Measurements from ENCODE around the gene PAIP2. TPM values are rescaled to one million over a fixed set of nuclear protein-coding genes. Genes with fewer than 3 reads are reported as not detected.
A peak's percentile ranks its signal among the peaks of the same experiment; 100 is the strongest.

The PAIP2 gene
- total RNA-seq, 1 donor from 2014 or later: 70.0 TPM

- Histone ChIP-seq H3K4me3 (no peak overlapping the region), H3K4me1 (peaks cover 6% of the 10 kb centered on the region), H3K36me3 (no peaks in the 10 kb centered on the region), H3K27ac (peak overlapping the region; percentile 89), H3K27me3 (no peaks in the 10 kb centered on the region), H3K9me3 (no peaks in the 10 kb centered on the region)
- peak; percentile 44 for TF ChIP-seq CTCF (IDR thresholded peaks at IDR 0.05)
- DNase-seq (no peak), ATAC-seq (peak; percentile 5)
- intact Hi-C loops (cut with DNase I): no loop called here
Observed at GRCh38 chr5:139402561-139403158, 61.0 kb downstream of the PAIP2 start.

DNA sequence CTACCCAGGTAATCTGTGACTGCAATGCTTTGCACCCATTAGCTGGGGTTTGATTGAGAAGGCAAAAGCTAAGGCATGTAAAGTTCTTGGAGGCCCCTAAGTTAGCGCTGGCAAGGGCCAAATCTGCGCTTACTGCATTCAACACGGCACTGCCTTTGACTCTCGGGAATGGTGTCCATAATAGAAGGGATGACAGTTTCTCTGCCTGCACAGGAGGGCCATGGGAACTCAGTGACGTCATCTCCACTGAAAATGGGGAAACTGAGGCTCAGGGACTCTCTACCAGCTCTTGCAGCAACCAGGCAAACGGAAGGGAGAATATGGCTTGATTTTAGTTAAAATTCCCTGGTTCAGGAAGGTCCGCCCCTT, 61.7 kb downstream of the PAIP2 start:
- no peaks in the 10 kb centered on the region for H3K27me3 ChIP-seq
- DNase-seq (no peak), ATAC-seq (no peak)
- intact Hi-C loops (cut with DNase I): no loop called here
- H3K36me3 ChIP-seq: no peaks in the 10 kb centered on the region
- peak overlapping the region; percentile 89 for H3K27ac ChIP-seq
- H3K4me1 ChIP-seq: peaks cover 6% of the 10 kb centered on the region
- no peaks in the 10 kb centered on the region for H3K9me3 ChIP-seq
- no peak for TF ChIP-seq CTCF (IDR thresholded peaks at IDR 0.05)
- H3K4me3 ChIP-seq: peak overlapping the region; percentile 51

DNA sequence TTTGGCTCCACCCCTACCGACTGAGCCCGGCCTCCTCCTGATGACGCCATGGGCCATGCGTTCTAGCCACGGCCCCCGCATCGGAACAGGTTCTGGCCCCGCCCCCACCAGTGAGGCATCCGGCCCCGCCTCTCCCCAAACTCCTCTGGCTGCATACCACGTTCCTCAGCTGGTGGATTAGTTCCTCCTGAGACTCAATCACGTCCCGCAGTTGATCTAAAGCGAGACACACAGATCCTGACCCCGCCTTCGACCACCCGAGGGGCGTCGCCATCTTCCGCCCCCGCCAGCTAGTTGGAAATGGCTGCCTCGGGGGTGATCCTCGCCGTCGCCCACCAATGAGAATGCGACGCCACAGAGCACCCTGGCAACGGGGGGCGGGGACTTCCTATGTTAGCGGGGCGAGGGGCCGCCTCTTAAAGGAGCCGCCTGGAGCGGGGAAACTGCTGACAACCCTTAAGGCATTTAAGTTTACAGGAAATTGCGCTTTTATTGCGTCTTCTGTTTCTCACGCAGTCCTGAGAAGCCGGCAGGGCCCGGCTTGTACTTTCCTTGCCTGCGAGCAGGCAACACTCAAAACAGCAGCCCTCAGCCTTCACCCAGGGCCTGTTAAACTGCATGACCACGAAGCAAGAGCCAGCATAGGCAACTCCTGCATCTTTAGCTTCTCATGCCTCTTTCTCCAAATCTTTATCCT, 62.3 kb downstream of the PAIP2 start, which contains the start of gene SPATA24:
SPATA24 (minus strand) TSS at position 303 of the 697 bp plus-strand sequence; CDS start at position 274, 29 bp downstream.
- peak within 1 kb of the TSS; percentile 89 for H3K27ac ChIP-seq
- peak within 1 kb of the TSS; percentile 51 for H3K4me3 ChIP-seq
- intact Hi-C loops (cut with DNase I): no loop called here
- no peaks in the 10 kb centered on the region for H3K36me3 ChIP-seq
- H3K4me1 ChIP-seq: peaks cover 6% of the 10 kb centered on the region
- no peak for TF ChIP-seq CTCF (IDR thresholded peaks at IDR 0.05)
- no peaks in the 10 kb centered on the region for H3K9me3 ChIP-seq
- no peaks in the 10 kb centered on the region for H3K27me3 ChIP-seq
- ATAC-seq: peak; percentile 97
- DNase-seq: peak; percentile 99

DNA sequence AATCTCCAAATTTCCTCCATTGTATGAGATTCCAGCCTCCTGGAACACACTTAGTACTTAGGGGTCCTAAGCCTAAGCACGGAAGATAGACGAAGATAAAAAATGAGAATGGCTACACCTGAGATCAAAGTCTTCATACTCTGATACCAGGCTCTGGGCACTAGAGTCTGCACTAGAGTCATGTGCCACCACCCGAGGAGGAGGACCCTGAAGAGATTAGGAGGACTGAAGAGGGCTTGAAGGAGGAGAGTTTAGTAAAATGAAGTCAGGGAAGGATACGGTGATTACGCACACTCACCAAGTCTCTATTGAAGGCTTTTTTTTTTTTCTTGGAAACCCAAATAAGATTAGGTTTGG, 62.8 kb downstream of the PAIP2 start:
- DNase-seq (no peak), ATAC-seq (no peak)
- Histone ChIP-seq H3K4me1 (peaks cover 6% of the 10 kb centered on the region), H3K4me3 (peak overlapping the region; percentile 51), H3K27ac (peak overlapping the region; percentile 89), H3K9me3 (no peaks in the 10 kb centered on the region), H3K27me3 (no peaks in the 10 kb centered on the region), H3K36me3 (no peaks in the 10 kb centered on the region)
- intact Hi-C loops (cut with DNase I): no loop called here
- no peak for TF ChIP-seq CTCF (IDR thresholded peaks at IDR 0.05)

DNA sequence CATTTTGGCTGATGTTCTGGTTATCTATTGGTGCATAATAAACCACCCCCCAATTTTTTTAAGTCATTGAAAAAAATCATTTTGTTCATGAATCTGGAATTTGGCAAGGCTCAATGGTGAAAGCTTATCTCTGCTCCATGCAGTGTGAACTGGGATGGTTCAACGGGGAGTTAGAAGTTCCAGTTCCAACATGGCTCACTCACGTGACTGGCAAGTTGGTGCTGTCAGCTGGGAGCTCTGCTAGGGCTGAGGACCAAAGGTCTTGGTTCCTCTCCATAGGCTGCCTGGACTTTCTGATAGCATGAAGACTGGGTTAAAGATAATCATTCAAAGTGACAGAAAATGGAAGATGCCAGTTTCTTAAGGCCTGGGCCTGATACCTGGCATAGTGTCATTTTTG, 65.3 kb downstream of the PAIP2 start:
- no peak for ATAC-seq
- H3K27ac ChIP-seq: no peak overlapping the region
- H3K9me3 ChIP-seq: no peaks in the 10 kb centered on the region
- H3K36me3 ChIP-seq: no peaks in the 10 kb centered on the region
- H3K4me3 ChIP-seq: no peak overlapping the region
- DNase-seq: no peak
- no peak for TF ChIP-seq CTCF (IDR thresholded peaks at IDR 0.05)
- intact Hi-C loops (cut with DNase I): no loop called here
- H3K4me1 ChIP-seq: peaks cover 6% of the 10 kb centered on the region
- no peaks in the 10 kb centered on the region for H3K27me3 ChIP-seq

Data from upper lobe of right lung (tissue), 1 donor.